ENCODE results near the gene MYH14.

Gene MYH14

GRCh38 chr19:50301607-50301971 lies 98.2 kb downstream of the MYH14 start:
- no peak overlapping the region for H3K27ac ChIP-seq (ENCODE audit: low read length)

GRCh38 chr19:50303558-50303957 lies 100.1 kb downstream of the MYH14 start:
- H3K27ac ChIP-seq (ENCODE audit: low read length) = no peak overlapping the region
- no peaks in the 10 kb centered on the region for H3K9me3 ChIP-seq (ENCODE audit: insufficient read depth, low read length)
- no peak overlapping the region for H3K4me2 ChIP-seq (ENCODE audit: low read length)
- no peak overlapping the region for H3K9ac ChIP-seq (ENCODE audit: low read length)
- TF ChIP-seq EZH2phosphoT487 (IDR thresholded peaks at IDR 0.05; ENCODE audit: low read depth) (no peak), CTCF (IDR thresholded peaks at IDR 0.05; ENCODE audit: low read depth, low read length) (no peak)
- H3K36me3 ChIP-seq (replicated peaks; ENCODE audit: low read depth, low read length) = no peaks in the 10 kb centered on the region
- H3K4me1 ChIP-seq (ENCODE audit: low read length) = peaks cover 22% of the 10 kb centered on the region
- no peaks in the 10 kb centered on the region for H3K79me2 ChIP-seq (ENCODE audit: low read length)
- no peaks in the 10 kb centered on the region for H4K20me1 ChIP-seq (ENCODE audit: insufficient read depth, low read length)
- H3K4me3 ChIP-seq (ENCODE audit: low read length) = no peak overlapping the region
- no peak overlapping the region for H2AFZ ChIP-seq (ENCODE audit: low read depth, low read length)
- no peaks in the 10 kb centered on the region for H3K27me3 ChIP-seq (ENCODE audit: low read depth, low read length)

More at GRCh38 chr19:50301607-50301971, 98.2 kb downstream of the MYH14 start:
- Histone ChIP-seq H3K9ac (ENCODE audit: low read length) (no peak overlapping the region), H3K4me1 (ENCODE audit: low read length) (peaks cover 13% of the 10 kb centered on the region), H3K4me2 (ENCODE audit: low read length) (no peak overlapping the region), H2AFZ (ENCODE audit: low read depth, low read length) (no peak overlapping the region), H3K79me2 (ENCODE audit: low read length) (no peaks in the 10 kb centered on the region), H3K27me3 (ENCODE audit: low read depth, low read length) (no peaks in the 10 kb centered on the region), H3K9me3 (ENCODE audit: insufficient read depth, low read length) (no peaks in the 10 kb centered on the region), H3K4me3 (ENCODE audit: low read length) (no peak overlapping the region), H4K20me1 (ENCODE audit: insufficient read depth, low read length) (no peaks in the 10 kb centered on the region), H3K36me3 (replicated peaks; ENCODE audit: low read depth, low read length) (no peaks in the 10 kb centered on the region)
- TF ChIP-seq CTCF (IDR thresholded peaks at IDR 0.05; ENCODE audit: low read depth, low read length) = no peak
- TF ChIP-seq EZH2phosphoT487 (IDR thresholded peaks at IDR 0.05; ENCODE audit: low read depth) = no peak

GRCh38 chr19:50308991-50309390 lies 105.6 kb downstream of the MYH14 start:
- Histone ChIP-seq H3K4me2 (ENCODE audit: low read length) (no peak overlapping the region), H4K20me1 (ENCODE audit: insufficient read depth, low read length) (no peaks in the 10 kb centered on the region), H3K4me1 (ENCODE audit: low read length) (peaks cover 21% of the 10 kb centered on the region), H3K9ac (ENCODE audit: low read length) (no peak overlapping the region), H3K4me3 (ENCODE audit: low read length) (no peak overlapping the region), H3K27me3 (ENCODE audit: low read depth, low read length) (0 out of 2 replicates have a peak, but pooled peaks cover 4% of the 10 kb centered on the region), H3K36me3 (replicated peaks; ENCODE audit: low read depth, low read length) (no peaks in the 10 kb centered on the region), H3K79me2 (ENCODE audit: low read length) (no peaks in the 10 kb centered on the region), H2AFZ (ENCODE audit: low read depth, low read length) (no peak overlapping the region), H3K9me3 (ENCODE audit: insufficient read depth, low read length) (no peaks in the 10 kb centered on the region), H3K27ac (ENCODE audit: low read length) (no peak overlapping the region)
- TF ChIP-seq EZH2phosphoT487 (IDR thresholded peaks at IDR 0.05; ENCODE audit: low read depth) (no peak), CTCF (IDR thresholded peaks at IDR 0.05; ENCODE audit: low read depth, low read length) (no peak)

- H2AFZ ChIP-seq (ENCODE audit: low read depth, low read length) = no peak overlapping the region
- no peak overlapping the region for H3K27ac ChIP-seq (ENCODE audit: low read length)
- 0 out of 2 replicates have a peak, but pooled peaks cover 4% of the 10 kb centered on the region for H3K27me3 ChIP-seq (ENCODE audit: low read depth, low read length)
- no peak for TF ChIP-seq CTCF (IDR thresholded peaks at IDR 0.05; ENCODE audit: low read depth, low read length)
- TF ChIP-seq EZH2phosphoT487 (IDR thresholded peaks at IDR 0.05; ENCODE audit: low read depth) = no peak
- no peak overlapping the region for H3K4me2 ChIP-seq (ENCODE audit: low read length)
- no peak overlapping the region for H3K4me3 ChIP-seq (ENCODE audit: low read length)
- no peak overlapping the region for H3K9ac ChIP-seq (ENCODE audit: low read length)
- H3K36me3 ChIP-seq (replicated peaks; ENCODE audit: low read depth, low read length) = no peaks in the 10 kb centered on the region
- H3K9me3 ChIP-seq (ENCODE audit: insufficient read depth, low read length) = no peaks in the 10 kb centered on the region
- H3K4me1 ChIP-seq (ENCODE audit: low read length) = peaks cover 27% of the 10 kb centered on the region
- no peaks in the 10 kb centered on the region for H3K79me2 ChIP-seq (ENCODE audit: low read length)
- no peaks in the 10 kb centered on the region for H4K20me1 ChIP-seq (ENCODE audit: insufficient read depth, low read length)
These were observed 106.1 kb downstream of the MYH14 start for GRCh38 chr19:50309396-50310125.
